Measurements from ENCODE around the gene SPOCK3.
A peak's percentile ranks its signal among the peaks of the same experiment; 100 is the strongest.
"Not testable (repeated sequence)": the region's sequence is repeated elsewhere in the genome, so short reads cannot be mapped to it uniquely, and the experiment has no call there.

SPOCK3 gene

GRCh38 chr4:166724369-166724768 is 509.9 kb downstream of the SPOCK3 start:
- Histone ChIP-seq H3K4me2 (ENCODE audit: low read length) (peak overlapping the region; percentile 3; the same call in 1 of the 2 replicates), H3K4me1 (ENCODE audit: insufficient read depth, low read length, severe bottlenecking) (peaks cover 22% of the 10 kb centered on the region), H3K9ac (ENCODE audit: low read length) (no peak overlapping the region), H3F3A (ENCODE audit: insufficient read depth, low read length) (no peaks in the 10 kb centered on the region), H3K79me2 (ENCODE audit: insufficient read depth, low read length) (no peaks in the 10 kb centered on the region), H4K20me1 (ENCODE audit: insufficient read depth, low read length) (no peaks in the 10 kb centered on the region), H2AFZ (ENCODE audit: low read length) (no peak overlapping the region; the same call in 1 of the 2 replicates), H3K27me3 (ENCODE audit: insufficient read depth, low read length) (no peaks in the 10 kb centered on the region), H3K27ac (ENCODE audit: low read depth, low read length, poor library complexity, severe bottlenecking) (no peak overlapping the region), H3K9me2 (ENCODE audit: low read depth, low read length) (no peaks in the 10 kb centered on the region), H3K4me3 (ENCODE audit: low read depth, low read length, poor library complexity, severe bottlenecking) (no peak overlapping the region), H3K36me3 (ENCODE audit: insufficient read depth, low read length) (no peaks in the 10 kb centered on the region), H3K9me3 (ENCODE audit: low read length) (no peaks in the 10 kb centered on the region)
- TF ChIP-seq EZH2 (IDR thresholded peaks at IDR 0.05; ENCODE audit: borderline replicate concordance, low read length) = no peak
- TF ChIP-seq CTCF (IDR thresholded peaks at IDR 0.05; ENCODE audit: low read length) = no peak

- peak overlapping the region; percentile 3; the same call in 1 of the 2 replicates for H3K4me2 ChIP-seq (ENCODE audit: low read length)
- H3K4me1 ChIP-seq (ENCODE audit: insufficient read depth, low read length, severe bottlenecking) = peaks cover 15% of the 10 kb centered on the region
- no peaks in the 10 kb centered on the region for H3K27me3 ChIP-seq (ENCODE audit: insufficient read depth, low read length)
- no peak for TF ChIP-seq EZH2 (IDR thresholded peaks at IDR 0.05; ENCODE audit: borderline replicate concordance, low read length)
- no peak for TF ChIP-seq CTCF (IDR thresholded peaks at IDR 0.05; ENCODE audit: low read length)
- no peak overlapping the region for H3K4me3 ChIP-seq (ENCODE audit: low read depth, low read length, poor library complexity, severe bottlenecking)
- H4K20me1 ChIP-seq (ENCODE audit: insufficient read depth, low read length) = no peaks in the 10 kb centered on the region
- no peak overlapping the region for H3K9ac ChIP-seq (ENCODE audit: low read length)
- no peaks in the 10 kb centered on the region for H3K36me3 ChIP-seq (ENCODE audit: insufficient read depth, low read length)
- no peaks in the 10 kb centered on the region for H3K9me3 ChIP-seq (ENCODE audit: low read length)
- H3F3A ChIP-seq (ENCODE audit: insufficient read depth, low read length) = no peaks in the 10 kb centered on the region
- no peak overlapping the region for H3K27ac ChIP-seq (ENCODE audit: low read depth, low read length, poor library complexity, severe bottlenecking)
- no peaks in the 10 kb centered on the region for H3K79me2 ChIP-seq (ENCODE audit: insufficient read depth, low read length)
- H2AFZ ChIP-seq (ENCODE audit: low read length) = peak overlapping the region; percentile 89; the same call in 1 of the 2 replicates
- H3K9me2 ChIP-seq (ENCODE audit: low read depth, low read length) = no peaks in the 10 kb centered on the region
These were observed 510.7 kb downstream of the SPOCK3 start for GRCh38 chr4:166723532-166724140.

GRCh38 chr4:166715748-166716713 is 518.3 kb downstream of the SPOCK3 start:
- H3F3A ChIP-seq (ENCODE audit: insufficient read depth, low read length); H3K9ac ChIP-seq (ENCODE audit: low read length); H3K79me2 ChIP-seq (ENCODE audit: insufficient read depth, low read length); H3K4me3 ChIP-seq (ENCODE audit: low read depth, low read length, poor library complexity, severe bottlenecking); H3K36me3 ChIP-seq (ENCODE audit: insufficient read depth, low read length); H3K4me1 ChIP-seq (ENCODE audit: insufficient read depth, low read length, severe bottlenecking); H2AFZ ChIP-seq (ENCODE audit: low read length); H4K20me1 ChIP-seq (ENCODE audit: insufficient read depth, low read length); H3K9me3 ChIP-seq (ENCODE audit: low read length); H3K27ac ChIP-seq (ENCODE audit: low read depth, low read length, poor library complexity, severe bottlenecking); H3K4me2 ChIP-seq (ENCODE audit: low read length); H3K27me3 ChIP-seq (ENCODE audit: insufficient read depth, low read length); H3K9me2 ChIP-seq (ENCODE audit: low read depth, low read length): not testable (repeated sequence)

All from OCI-LY1 (cell line).